T-cell (primary cell): ENCODE results near the gene CAPRIN2. TPM values are rescaled to one million over a fixed set of nuclear protein-coding genes. Genes with fewer than 3 reads are reported as not detected.

Experiments used
- ATAC-seq, 4 experiments: fragments of 200-7000 bp in 3 of 4; fragments of 150-1000 bp in 1 of 4; cut with Tn5 transposase; replicated peaks in 1 of 4; 1 replicate in 3 of 4; 2 replicates in 1 of 4; pipeline ENCODE4 v1.10.0; 2021; ENCODE audit warnings: moderate library complexity in 3 of 4, mild to moderate bottlenecking in 2 of 4, moderate number of reproducible peaks in 1 of 4
- CTCF ChIA-PET, 2 donors: fragments of 300-600 bp; sonication (Branson Sonifier 250); formaldehyde crosslinking; loops; one replicate each; lab custom pipeline; 2022; ENCODE audit warnings: antibody characterized with exemption in 2 of 2; lab: Charles Lee
- POLR2A ChIA-PET, 2 donors: fragments of 300-600 bp; sonication (Branson Sonifier 250); formaldehyde crosslinking; loops; one replicate each; lab custom pipeline; 2022; ENCODE audit warnings: antibody characterized with exemption in 2 of 2; lab: Charles Lee
- DNase-seq, 35 experiments: peaks; one replicate each; pipeline versions ENCODE4 v3.0.0 to v3.0.0-alpha.2; 2013 to 2023
- H3K27ac ChIP-seq: one replicate; pipeline ENCODE4 v1.5.1; 2013; ENCODE audit warnings: low read length
- H3K27me3 ChIP-seq, 2 experiments: replicated peaks in 1 of 2; 1 replicate in 1 of 2; 2 replicates in 1 of 2; pipeline versions ENCODE4 v1.6.1 to v1.7.0; 2013; ENCODE audit warnings: low read length in 1 of 2, mixed read lengths in 1 of 2; ENCODE audit not compliant: control insufficient read depth in 2 of 2, insufficient read depth in 2 of 2; ENCODE audit errors: extremely low read depth in 1 of 2
- H3K36me3 ChIP-seq, 2 donors: 1 replicate in 1 of 2; 2 replicates in 1 of 2; pipeline versions ENCODE4 v1.6.1 to v1.7.0; 2013; ENCODE audit warnings: low read length in 1 of 2; ENCODE audit not compliant: control insufficient read depth in 2 of 2, insufficient read depth in 1 of 2; ENCODE audit errors: extremely low read depth in 1 of 2
- H3K4me1 ChIP-seq, 2 experiments: 1 replicate in 1 of 2; 2 replicates in 1 of 2; pipeline versions ENCODE4 v1.6.1 to v1.7.0; 2013; ENCODE audit warnings: low read length in 2 of 2, mixed read lengths in 1 of 2; ENCODE audit not compliant: insufficient read depth in 2 of 2, control insufficient read depth in 1 of 2; ENCODE audit errors: extremely low read depth in 1 of 2
- H3K4me3 ChIP-seq, 2 donors: 1 replicate in 1 of 2; 2 replicates in 1 of 2; pipeline versions ENCODE4 v1.5.1 to v1.7.0; 2013; ENCODE audit warnings: mild to moderate bottlenecking in 2 of 2, low read length in 1 of 2, moderate library complexity in 1 of 2; ENCODE audit not compliant: control insufficient read depth in 1 of 2; ENCODE audit errors: extremely low read depth in 1 of 2
- H3K9me3 ChIP-seq: 2 replicates; pipeline ENCODE4 v1.7.0; 2013
- H3K27ac Mint-ChIP-seq, 2 donors: one replicate each; pipeline ENCODE4 v1.8.0; 2020 to 2021; ENCODE audit warnings: mild to moderate bottlenecking in 2 of 2, mixed read lengths in 2 of 2
- H3K27me3 Mint-ChIP-seq, 2 donors: one replicate each; pipeline ENCODE4 v1.8.0; 2021 to 2022; ENCODE audit warnings: mixed read lengths in 2 of 2
- H3K36me3 Mint-ChIP-seq: one replicate; pipeline ENCODE4 v1.8.0; 2021; ENCODE audit warnings: mixed read lengths
- H3K4me1 Mint-ChIP-seq, 3 donors: one replicate each; pipeline ENCODE4 v1.8.0; 2020 to 2022; ENCODE audit warnings: mixed read lengths in 3 of 3, mild to moderate bottlenecking in 1 of 3
- H3K4me3 Mint-ChIP-seq, 3 donors: one replicate each; pipeline ENCODE4 v1.8.0; 2020 to 2022; ENCODE audit warnings: mild to moderate bottlenecking in 3 of 3, mixed read lengths in 3 of 3, moderate library complexity in 3 of 3
- H3K9me3 Mint-ChIP-seq, 3 donors: one replicate each; pipeline ENCODE4 v1.8.0; 2020 to 2022; ENCODE audit warnings: mixed read lengths in 3 of 3
- WGBS: methylation state at CpG from one replicate; pipeline ENCODE4 v1.1.5; 2013; ENCODE audit warnings: missing lambda C conversion rate; ENCODE audit not compliant: insufficient coverage; 5-methylcytosine and 5-hydroxymethylcytosine counted together
- total RNA-seq, 35 experiments: library from RNA in 6 of 35; stranded (reverse) in 6 of 35; fragments of 120-200 nt in 1 of 35; gene quantifications; one replicate each; pipeline versions ENCODE4 v1.2.1 to v1.2.4 and lab custom pipeline; 2013 to 2026

Gene CAPRIN2
- total RNA-seq, 5 donors from 2014 or later (not counting 1 experiment from before 2014, with no cell fraction given): 26.3 to 38.9 (median 33.3) TPM

- Mint-ChIP-seq H3K27ac (no peak overlapping the region), H3K4me1 (no peaks in the 10 kb centered on the region), H3K4me3 (no peak overlapping the region), H3K27me3 (peaks cover 8 to 11% of the 10 kb centered on the region in 2 donors), H3K36me3 (no peaks in the 10 kb centered on the region), H3K9me3 (no peaks in the 10 kb centered on the region)
- H3K4me1 ChIP-seq: no peaks in the 10 kb centered on the region
- H3K27ac ChIP-seq: no peak overlapping the region
- H3K9me3 ChIP-seq: no peaks in the 10 kb centered on the region
- no peaks in the 10 kb centered on the region for H3K36me3 ChIP-seq
- no peak for ATAC-seq
- ChIA-PET POLR2A (no interaction called here), CTCF (no interaction called here)
- DNase-seq: no peak
- H3K4me3 ChIP-seq: no peak overlapping the region
- peaks cover 0 to 3% of the 10 kb centered on the region in 2 experiments for H3K27me3 ChIP-seq
- no CpG with 5 or more reads among the region's 2 CpGs for WGBS
Observed at GRCh38 chr12:30769802-30770201, 15.1 kb upstream of the CAPRIN2 start.

- no CpG with 5 or more reads among the region's 2 CpGs for WGBS
- Histone ChIP-seq H3K4me1 (no peaks in the 10 kb centered on the region), H3K9me3 (no peaks in the 10 kb centered on the region), H3K36me3 (no peaks in the 10 kb centered on the region), H3K27me3 (no peaks in the 10 kb centered on the region), H3K27ac (no peak overlapping the region), H3K4me3 (no peak overlapping the region)
- ChIA-PET CTCF (interaction anchor here in 1 of 2 donors (1.4 kb wide), 1 partner anchor 9 kb away, joined by 4 read pairs; the partner anchor contains the start of gene CAPRIN2), POLR2A (no interaction called here)
- ATAC-seq (no peak), DNase-seq (no peak)
- Mint-ChIP-seq H3K27ac (no peak overlapping the region), H3K4me1 (no peaks in the 10 kb centered on the region), H3K36me3 (no peaks in the 10 kb centered on the region), H3K4me3 (no peak overlapping the region), H3K9me3 (peaks cover 0 to 5% (median 0%) of the 10 kb centered on the region in 3 donors), H3K27me3 (peaks cover 0 to 2% of the 10 kb centered on the region in 2 donors)
Observed at GRCh38 chr12:30764251-30764650, 9.5 kb upstream of the CAPRIN2 start.

DNA sequence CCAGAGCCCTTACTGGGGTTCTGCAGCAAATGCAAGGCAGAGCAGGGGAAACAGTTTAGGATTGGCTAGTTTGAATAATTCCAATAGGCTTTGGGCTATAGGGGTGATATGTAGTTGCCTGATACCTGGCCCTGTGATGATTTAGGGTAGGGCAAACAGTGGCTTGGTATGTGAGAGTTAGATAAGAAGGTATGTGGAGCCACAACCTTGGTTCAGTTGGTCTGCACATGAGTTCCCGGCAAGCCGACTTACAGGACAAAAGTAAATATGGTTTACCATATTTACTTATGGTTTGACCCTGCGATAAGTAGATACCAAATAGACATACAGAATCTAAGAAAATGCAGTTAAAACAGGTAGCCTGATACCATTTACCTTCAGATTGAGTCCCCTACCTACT is 8.3 kb upstream of the CAPRIN2 start:
- H3K27me3 ChIP-seq: no peaks in the 10 kb centered on the region
- H3K4me1 ChIP-seq: no peaks in the 10 kb centered on the region
- ChIA-PET POLR2A (no interaction called here), CTCF (no interaction called here)
- H3K27ac ChIP-seq: no peak overlapping the region
- peaks cover 0 to 2% of the 10 kb centered on the region in 2 donors for H3K27me3 Mint-ChIP-seq
- no CpG with 5 or more reads among the region's 3 CpGs for WGBS
- ATAC-seq (no peak), DNase-seq (no peak)
- no peak overlapping the region for H3K4me3 ChIP-seq
- H3K4me3 Mint-ChIP-seq: no peak overlapping the region
- H3K27ac Mint-ChIP-seq: no peak overlapping the region
- no peaks in the 10 kb centered on the region for H3K4me1 Mint-ChIP-seq
- H3K9me3 ChIP-seq: no peaks in the 10 kb centered on the region
- H3K36me3 ChIP-seq: no peaks in the 10 kb centered on the region
- no peaks in the 10 kb centered on the region for H3K36me3 Mint-ChIP-seq
- peaks cover 0 to 5% (median 0%) of the 10 kb centered on the region in 3 donors for H3K9me3 Mint-ChIP-seq

DNA sequence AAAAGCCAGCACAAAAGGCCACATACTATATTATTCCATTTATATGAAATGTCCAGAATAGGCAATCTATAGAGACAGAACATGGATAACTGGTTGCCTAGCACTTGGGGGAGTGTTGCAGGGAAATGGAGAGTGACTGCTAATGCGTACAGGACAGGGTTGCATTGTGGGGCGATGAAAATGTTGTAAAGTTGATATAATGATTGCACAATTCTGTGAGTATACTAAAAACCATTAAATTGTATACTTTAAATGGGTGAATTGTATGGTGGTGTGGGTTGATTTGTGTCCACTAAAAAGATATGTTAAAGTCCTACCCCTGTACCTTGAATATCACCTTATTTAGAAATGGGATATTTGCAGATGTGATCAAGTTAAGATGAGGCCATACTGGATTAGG is 7.0 kb upstream of the CAPRIN2 start:
- H3K4me3 Mint-ChIP-seq: no peak overlapping the region
- H3K9me3 ChIP-seq: no peaks in the 10 kb centered on the region
- no peaks in the 10 kb centered on the region for H3K36me3 ChIP-seq
- DNase-seq: no peak
- CTCF ChIA-PET: no interaction called here
- no peak overlapping the region for H3K4me3 ChIP-seq
- H3K27me3 Mint-ChIP-seq: no peaks in the 10 kb centered on the region
- WGBS: no CpG with 5 or more reads among the region's 2 CpGs
- POLR2A ChIA-PET: no interaction called here
- H3K9me3 Mint-ChIP-seq: peaks cover 0 to 5% (median 0%) of the 10 kb centered on the region in 3 donors
- ATAC-seq: no peak
- no peaks in the 10 kb centered on the region for H3K4me1 Mint-ChIP-seq
- no peaks in the 10 kb centered on the region for H3K36me3 Mint-ChIP-seq
- no peaks in the 10 kb centered on the region for H3K4me1 ChIP-seq
- no peak overlapping the region for H3K27ac Mint-ChIP-seq
- H3K27ac ChIP-seq: no peak overlapping the region
- no peaks in the 10 kb centered on the region for H3K27me3 ChIP-seq

GRCh38 chr12:30757316-30757715 is 2.6 kb upstream of the CAPRIN2 start:
- H3K4me3 Mint-ChIP-seq: no peak overlapping the region
- no peaks in the 10 kb centered on the region for H3K27me3 Mint-ChIP-seq
- H3K27ac Mint-ChIP-seq: no peak overlapping the region
- Histone ChIP-seq H3K27me3 (no peaks in the 10 kb centered on the region), H3K4me3 (no peak overlapping the region), H3K36me3 (no peaks in the 10 kb centered on the region), H3K9me3 (no peaks in the 10 kb centered on the region), H3K27ac (no peak overlapping the region), H3K4me1 (peaks cover 15 to 17% of the 10 kb centered on the region in 2 experiments)
- ChIA-PET CTCF (no interaction called here), POLR2A (no interaction called here)
- H3K36me3 Mint-ChIP-seq: no peaks in the 10 kb centered on the region
- WGBS: 70% methylated on average over 3 of the region's 4 CpGs
- peaks cover 0 to 5% (median 0%) of the 10 kb centered on the region in 3 donors for H3K9me3 Mint-ChIP-seq
- no peak for ATAC-seq
- no peak for DNase-seq
- H3K4me1 Mint-ChIP-seq: peaks cover 24 to 29% (median 25%) of the 10 kb centered on the region in 3 donors

GRCh38 chr12:30756074-30756473 is 1.3 kb upstream of the CAPRIN2 start:
- H3K27ac ChIP-seq: no peak overlapping the region
- Mint-ChIP-seq H3K4me3 (peak overlapping the region in 1 of 3 donors; percentile 94), H3K9me3 (peaks cover 0 to 5% (median 0%) of the 10 kb centered on the region in 3 donors)

More at GRCh38 chr12:30756074-30756473, 1.3 kb upstream of the CAPRIN2 start:
- Mint-ChIP-seq H3K27ac (peak overlapping the region; percentile 77 to 84), H3K4me1 (peaks cover 32 to 36% (median 33%) of the 10 kb centered on the region in 3 donors), H3K36me3 (no peaks in the 10 kb centered on the region), H3K27me3 (no peaks in the 10 kb centered on the region)
- POLR2A ChIA-PET: no interaction called here
- H3K27me3 ChIP-seq: no peaks in the 10 kb centered on the region
- no peaks in the 10 kb centered on the region for H3K9me3 ChIP-seq
- H3K4me1 ChIP-seq: peaks cover 15 to 17% of the 10 kb centered on the region in 2 experiments
- WGBS: 100% methylated on average over 2 of the region's 10 CpGs
- H3K4me3 ChIP-seq: no peak overlapping the region
- ATAC-seq: no peak
- no peaks in the 10 kb centered on the region for H3K36me3 ChIP-seq
- CTCF ChIA-PET: interaction anchor here (0.6 to 1.5 kb wide), 2 partner anchors 9 to 85 kb away, joined by 3 to 4 read pairs; no protein-coding TSS in a partner anchor
- DNase-seq: no peak
